IMR-90 (cell line): ENCODE data around the gene APOL3.

ENCODE experiments used
- BHLHE40 ChIP-seq: fragments of 150-350 bp; IDR thresholded peaks from 2 replicates; pipeline ENCODE4 v1.6.1; 2016; ENCODE audit warnings: mild to moderate bottlenecking, low read depth, low read length
- CEBPB ChIP-seq: IDR thresholded peaks from 2 replicates; pipeline ENCODE4 v1.6.1; 2012; ENCODE audit warnings: low read depth, low read length, improper control_type of control experiment
- CTCF ChIP-seq: conservative IDR thresholded peaks from 2 replicates; pipeline ENCODE4 v1.5.1; 2012; ENCODE audit warnings: mild to moderate bottlenecking, low read depth, low read length, improper control_type of control experiment
- ELK1 ChIP-seq: fragments of 150-350 bp; IDR thresholded peaks from 2 replicates; pipeline ENCODE4 v1.6.1; 2016; ENCODE audit warnings: low read depth, mild to moderate bottlenecking, low read length, moderate library complexity, borderline replicate concordance
- MAFK ChIP-seq: IDR thresholded peaks from 2 replicates; pipeline ENCODE4 v1.6.1; 2012; ENCODE audit warnings: low read depth, low read length, improper control_type of control experiment
- MXI1 ChIP-seq: IDR thresholded peaks from 2 replicates; pipeline ENCODE4 v1.6.1; 2012; ENCODE audit warnings: low read depth, mild to moderate bottlenecking, low read length, moderate library complexity, borderline replicate concordance
- NFE2L2 ChIP-seq: fragments of 150-350 bp; IDR thresholded peaks from 2 replicates; pipeline ENCODE4 v1.6.1; 2016; ENCODE audit warnings: low read depth, mild to moderate bottlenecking, low read length
- POLR2A ChIP-seq: IDR thresholded peaks from 2 replicates; pipeline ENCODE4 v1.6.1; 2012; ENCODE audit warnings: mild to moderate bottlenecking, low read depth, low read length
- RCOR1 ChIP-seq: IDR thresholded peaks from 2 replicates; pipeline ENCODE4 v1.6.1; 2012; ENCODE audit warnings: mild to moderate bottlenecking, low read length, improper control_type of control experiment; ENCODE audit not compliant: insufficient replicate concordance
- RFX5 ChIP-seq: IDR thresholded peaks from 2 replicates; pipeline ENCODE4 v1.8.0; 2012; ENCODE audit warnings: low read depth, mild to moderate bottlenecking, low read length, moderate library complexity
- SMC3 ChIP-seq: fragments of 150-350 bp; IDR thresholded peaks from 2 replicates; pipeline ENCODE4 v1.6.1; 2016; ENCODE audit warnings: low read depth, mild to moderate bottlenecking, antibody characterized with exemption, low read length, moderate library complexity
- USF2 ChIP-seq: fragments of 150-350 bp; IDR thresholded peaks from 2 replicates; pipeline ENCODE4 v1.6.1; 2017; ENCODE audit warnings: mild to moderate bottlenecking, antibody characterized with exemption, low read length, low read depth

GRCh38 chr22:36111316-36111715, 49.2 kb downstream of the APOL3 start:
- TF ChIP-seq USF2 (no peak), NFE2L2 (no peak), ELK1 (no peak), POLR2A (no peak), SMC3 (no peak), MXI1 (no peak), CTCF (no peak), RCOR1 (no peak), BHLHE40 (no peak), MAFK (no peak), CEBPB (no peak), RFX5 (no peak)
